Activated CD4-positive, alpha-beta T cell treated with anti-CD3 and anti-CD28 coated beads, Interleukin-2, amount 50 U/mL, for 16 hours (primary cell): ENCODE results near the gene NCAN.

Experiments used
- DNase-seq: peaks from one replicate; pipeline ENCODE4 v3.0.0-alpha.2; 2020

The NCAN gene

GRCh38 chr19:19262190-19263057, 50.7 kb downstream of the NCAN start:
- no peak for DNase-seq

GRCh38 chr19:19263886-19264487, 52.2 kb downstream of the NCAN start:
- no peak for DNase-seq

GRCh38 chr19:19267305-19267704, 55.5 kb downstream of the NCAN start:
- no peak for DNase-seq

- no peak for DNase-seq
Observed at GRCh38 chr19:19268453-19269385, 57.0 kb downstream of the NCAN start.

GRCh38 chr19:19269952-19270694, 58.4 kb downstream of the NCAN start:
- no peak for DNase-seq

GRCh38 chr19:19270749-19271571, 59.2 kb downstream of the NCAN start:
- no peak for DNase-seq

- DNase-seq = no peak
Observed at GRCh38 chr19:19271828-19272599, 60.3 kb downstream of the NCAN start.

GRCh38 chr19:19274146-19274545, 62.4 kb downstream of the NCAN start:
- no peak for DNase-seq

- no peak for DNase-seq
Observed at GRCh38 chr19:19274716-19275565, 63.2 kb downstream of the NCAN start.

GRCh38 chr19:19276386-19276785, 64.6 kb downstream of the NCAN start:
- DNase-seq = no peak

GRCh38 chr19:19276851-19277250, 65.1 kb downstream of the NCAN start:
- DNase-seq = no peak

GRCh38 chr19:19278315-19278714, 66.6 kb downstream of the NCAN start:
- no peak for DNase-seq

- no peak for DNase-seq
Observed at GRCh38 chr19:19279062-19279612, 67.4 kb downstream of the NCAN start.

- DNase-seq = no peak
Observed at GRCh38 chr19:19279853-19280252, 68.1 kb downstream of the NCAN start.

GRCh38 chr19:19280561-19280960, 68.8 kb downstream of the NCAN start:
- no peak for DNase-seq

- no peak for DNase-seq
Observed at GRCh38 chr19:19285686-19286085, 73.9 kb downstream of the NCAN start.

- DNase-seq = no peak
Observed at GRCh38 chr19:19292607-19293006, 80.8 kb downstream of the NCAN start.

GRCh38 chr19:19294914-19295313, 83.2 kb downstream of the NCAN start:
- no peak for DNase-seq

GRCh38 chr19:19296953-19297689, 85.4 kb downstream of the NCAN start:
- DNase-seq = no peak
